ENCODE measurements around the gene MYO5C. TPM values are rescaled to one million over a fixed set of nuclear protein-coding genes. Genes with fewer than 3 reads are reported as not detected.

The MYO5C gene, protein sequence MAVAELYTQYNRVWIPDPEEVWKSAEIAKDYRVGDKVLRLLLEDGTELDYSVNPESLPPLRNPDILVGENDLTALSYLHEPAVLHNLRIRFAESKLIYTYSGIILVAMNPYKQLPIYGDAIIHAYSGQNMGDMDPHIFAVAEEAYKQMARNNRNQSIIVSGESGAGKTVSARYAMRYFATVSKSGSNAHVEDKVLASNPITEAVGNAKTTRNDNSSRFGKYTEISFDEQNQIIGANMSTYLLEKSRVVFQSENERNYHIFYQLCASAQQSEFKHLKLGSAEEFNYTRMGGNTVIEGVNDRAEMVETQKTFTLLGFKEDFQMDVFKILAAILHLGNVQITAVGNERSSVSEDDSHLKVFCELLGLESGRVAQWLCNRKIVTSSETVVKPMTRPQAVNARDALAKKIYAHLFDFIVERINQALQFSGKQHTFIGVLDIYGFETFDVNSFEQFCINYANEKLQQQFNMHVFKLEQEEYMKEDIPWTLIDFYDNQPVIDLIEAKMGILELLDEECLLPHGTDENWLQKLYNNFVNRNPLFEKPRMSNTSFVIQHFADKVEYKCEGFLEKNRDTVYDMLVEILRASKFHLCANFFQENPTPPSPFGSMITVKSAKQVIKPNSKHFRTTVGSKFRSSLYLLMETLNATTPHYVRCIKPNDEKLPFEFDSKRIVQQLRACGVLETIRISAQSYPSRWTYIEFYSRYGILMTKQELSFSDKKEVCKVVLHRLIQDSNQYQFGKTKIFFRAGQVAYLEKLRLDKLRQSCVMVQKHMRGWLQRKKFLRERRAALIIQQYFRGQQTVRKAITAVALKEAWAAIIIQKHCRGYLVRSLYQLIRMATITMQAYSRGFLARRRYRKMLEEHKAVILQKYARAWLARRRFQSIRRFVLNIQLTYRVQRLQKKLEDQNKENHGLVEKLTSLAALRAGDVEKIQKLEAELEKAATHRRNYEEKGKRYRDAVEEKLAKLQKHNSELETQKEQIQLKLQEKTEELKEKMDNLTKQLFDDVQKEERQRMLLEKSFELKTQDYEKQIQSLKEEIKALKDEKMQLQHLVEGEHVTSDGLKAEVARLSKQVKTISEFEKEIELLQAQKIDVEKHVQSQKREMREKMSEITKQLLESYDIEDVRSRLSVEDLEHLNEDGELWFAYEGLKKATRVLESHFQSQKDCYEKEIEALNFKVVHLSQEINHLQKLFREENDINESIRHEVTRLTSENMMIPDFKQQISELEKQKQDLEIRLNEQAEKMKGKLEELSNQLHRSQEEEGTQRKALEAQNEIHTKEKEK (N-terminal part only)
- 2.3 TPM for total RNA-seq
- long read RNA-seq, partial matches to known transcripts, result 1 of 1 reads
- long read RNA-seq, other reads (novel, unspliced or antisense), result 0 of 1 reads

DNA sequence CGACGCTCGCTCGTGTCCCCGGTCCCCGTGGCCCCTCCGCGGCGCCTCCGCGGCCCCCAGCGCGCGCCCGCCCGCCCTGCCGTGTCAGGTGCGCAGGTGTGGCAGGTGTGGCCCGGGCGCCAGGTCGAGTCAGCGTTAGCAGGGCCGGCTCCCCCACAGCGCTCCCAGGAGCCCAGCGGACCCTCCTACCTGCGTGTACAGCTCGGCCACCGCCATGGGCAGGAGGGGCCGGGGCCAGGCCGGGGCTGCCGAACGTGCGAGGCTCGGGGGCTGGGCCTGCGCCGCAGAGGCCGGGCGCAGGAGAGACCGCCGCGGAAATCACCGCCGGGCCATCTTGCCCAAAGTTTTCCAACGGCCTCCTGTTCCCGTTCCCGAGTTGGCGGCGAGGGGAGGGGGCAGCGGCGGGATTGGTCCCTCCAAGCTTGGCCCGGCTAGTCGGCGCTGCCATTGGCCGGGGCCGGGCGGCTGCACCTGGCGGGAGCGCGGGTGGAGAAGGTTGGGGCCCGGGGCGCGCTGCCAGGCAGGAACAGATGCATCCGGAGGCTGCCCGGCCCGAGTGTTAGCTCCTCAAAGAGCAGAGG, at the start of gene MYO5C:
Gene MYO5C, minus strand, starts transcription at position 384 of the 581 bp plus-strand sequence. Its CDS starts 168 bp downstream, at position 216.
- intact Hi-C loops (cut with DNase I), result no loop called here
- DNase-seq, result peak; percentile 89
- ATAC-seq (ENCODE audit: poor library complexity), result peak; percentile 95

- ATAC-seq (ENCODE audit: poor library complexity) (peak; percentile 87), DNase-seq (no peak)
- intact Hi-C loops (cut with DNase I), result no loop called here
Measured at GRCh38 chr15:52344592-52344991, 49.0 kb upstream of the MYO5C start.

GRCh38 chr15:52343831-52344230, 48.2 kb upstream of the MYO5C start:
- no peak for DNase-seq
- no peak for ATAC-seq (ENCODE audit: poor library complexity)
- intact Hi-C loops (cut with DNase I), result no loop called here

DNA sequence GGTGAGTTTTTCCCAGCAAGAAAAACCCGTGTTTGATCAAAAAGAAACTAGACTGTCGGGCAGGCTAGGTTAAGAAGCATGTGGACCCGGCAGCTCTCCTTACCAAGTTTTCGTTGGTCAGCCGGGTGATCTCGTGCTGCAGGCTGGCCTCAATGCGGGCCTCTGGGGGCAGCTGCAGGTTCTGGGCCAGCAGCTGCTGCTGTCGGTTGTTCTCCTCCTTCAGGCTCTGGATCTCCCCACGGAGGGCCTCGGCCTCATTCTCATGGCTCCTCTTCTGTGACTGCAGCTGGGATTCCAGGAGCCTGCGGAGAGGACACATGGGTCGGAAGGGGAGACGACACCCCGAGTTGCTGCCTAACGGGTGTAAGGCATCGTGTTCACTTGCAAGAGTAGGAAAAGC, 44.5 kb upstream of the MYO5C start:
- no peak for DNase-seq
- intact Hi-C loops (cut with DNase I), result no loop called here
- ATAC-seq (ENCODE audit: poor library complexity), result no peak

GRCh38 chr15:52338891-52339290, 43.3 kb upstream of the MYO5C start:
- intact Hi-C loops (cut with DNase I), result no loop called here
- DNase-seq (no peak), ATAC-seq (ENCODE audit: poor library complexity) (no peak)

GRCh38 chr15:52338058-52338457, 42.5 kb upstream of the MYO5C start:
- DNase-seq (no peak), ATAC-seq (ENCODE audit: poor library complexity) (peak; percentile 63)
- intact Hi-C loops (cut with DNase I), result no loop called here

GRCh38 chr15:52337198-52337853, 41.7 kb upstream of the MYO5C start:
- ATAC-seq (ENCODE audit: poor library complexity) (peak; percentile 61), DNase-seq (no peak)
- intact Hi-C loops (cut with DNase I), result no loop called here

DNA sequence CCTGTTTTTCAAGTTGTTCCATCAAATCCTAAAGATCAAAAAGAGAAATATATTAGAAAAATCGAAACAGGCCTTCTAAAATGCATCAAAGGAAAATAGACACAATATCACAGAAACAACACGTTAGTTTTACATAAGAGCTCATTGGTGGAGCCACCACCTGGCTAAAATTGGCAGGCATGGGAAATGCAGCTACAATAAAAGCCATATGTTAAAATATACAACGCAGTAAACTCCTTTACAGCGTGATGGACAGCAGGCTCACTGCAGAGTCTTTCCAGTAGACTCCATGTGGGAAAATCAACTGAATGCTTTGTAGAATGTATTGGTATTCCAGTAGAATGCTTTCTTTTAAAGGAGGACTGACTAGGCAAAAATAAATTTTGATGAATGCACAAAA, 40.9 kb upstream of the MYO5C start:
- ATAC-seq (ENCODE audit: poor library complexity) (no peak), DNase-seq (no peak)
- intact Hi-C loops (cut with DNase I), result no loop called here

GRCh38 chr15:52334491-52335160, 39.0 kb upstream of the MYO5C start:
- DNase-seq, result no peak
- ATAC-seq (ENCODE audit: poor library complexity), result no peak
- intact Hi-C loops (cut with DNase I), result no loop called here

DNA sequence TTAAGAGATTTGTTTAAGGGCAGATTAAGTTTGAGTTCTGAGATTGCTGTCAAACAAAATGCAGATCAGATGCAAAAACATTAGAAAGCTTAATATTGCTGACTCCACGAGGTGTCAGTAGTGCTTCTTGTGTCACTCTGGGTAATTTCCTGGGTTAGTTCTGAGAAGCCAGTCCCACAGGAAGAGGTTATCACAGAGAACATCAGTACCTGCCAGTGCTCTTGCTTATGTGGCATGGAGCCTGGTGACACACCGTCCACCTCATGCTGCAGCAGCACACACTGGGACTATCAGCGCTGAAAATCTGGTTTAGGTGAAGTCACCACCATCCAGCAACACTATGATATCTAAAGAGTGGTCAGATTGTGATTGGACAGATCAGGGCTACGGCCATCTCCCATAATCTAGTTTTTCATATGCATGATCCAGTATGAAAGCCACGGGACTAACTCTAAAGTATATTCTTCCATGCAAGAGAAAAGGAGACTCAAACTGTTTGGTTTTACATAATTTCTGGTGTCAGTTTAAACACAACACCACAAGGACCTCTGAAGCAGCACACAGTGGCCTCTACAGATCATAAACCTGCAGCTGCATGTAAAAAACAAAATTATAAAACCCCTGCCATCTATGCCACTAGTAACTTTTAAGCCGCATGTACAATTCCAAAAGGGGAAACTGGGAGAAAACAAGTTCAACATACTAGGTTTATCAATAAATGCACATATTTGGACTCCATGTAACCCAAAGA, 36.1 kb upstream of the MYO5C start:
- ATAC-seq (ENCODE audit: poor library complexity) (peak; percentile 60), DNase-seq (no peak)
- intact Hi-C loops (cut with DNase I), result no loop called here

- ATAC-seq (ENCODE audit: poor library complexity), result no peak
Measured at GRCh38 chr15:52329987-52330386, 34.4 kb upstream of the MYO5C start.

DNA sequence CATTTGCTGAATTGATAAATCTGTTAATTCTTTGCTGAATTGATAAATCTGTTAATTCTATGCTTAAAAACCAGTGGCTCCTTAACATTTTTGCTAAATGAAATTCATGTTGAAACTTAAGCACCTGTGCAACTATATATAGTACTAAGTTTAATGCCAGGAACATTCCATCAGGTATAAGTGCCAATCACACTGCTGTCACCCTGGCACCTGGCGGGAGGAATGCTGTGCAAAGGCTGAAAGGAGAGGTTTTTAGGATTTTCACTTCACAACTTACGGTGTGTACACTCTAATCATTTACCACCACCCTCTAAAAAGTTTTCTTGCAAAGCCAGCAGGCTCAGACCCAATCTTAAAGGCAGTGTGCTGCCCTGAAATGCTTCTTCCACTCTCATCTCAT, 33.5 kb upstream of the MYO5C start:
- intact Hi-C loops (cut with DNase I), result no loop called here
- ATAC-seq (ENCODE audit: poor library complexity), result no peak
- no peak for DNase-seq

More at GRCh38 chr15:52329987-52330386, 34.4 kb upstream of the MYO5C start:
- no peak for DNase-seq
- intact Hi-C loops (cut with DNase I), result no loop called here

DNA sequence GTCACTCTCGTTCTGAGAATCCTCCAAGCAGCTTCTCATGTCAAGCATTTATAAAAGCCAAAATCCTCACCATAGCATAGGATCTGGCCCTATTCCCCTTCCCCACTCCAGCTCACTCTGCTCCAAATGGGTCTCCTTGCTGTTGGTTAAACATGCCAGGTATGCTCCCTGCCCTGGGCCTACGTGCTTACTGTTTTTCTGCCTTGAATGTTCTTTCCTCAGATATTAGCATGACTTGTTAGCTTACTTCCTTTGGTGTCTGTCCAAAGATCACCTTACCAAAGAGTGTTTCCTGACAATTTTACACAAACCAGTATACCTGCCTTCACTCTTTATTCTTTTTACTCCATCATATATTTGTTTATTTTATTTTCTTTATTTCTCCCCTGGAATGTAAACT, 33.1 kb upstream of the MYO5C start:
- intact Hi-C loops (cut with DNase I), result no loop called here
- DNase-seq, result no peak
- no peak for ATAC-seq (ENCODE audit: poor library complexity)

DNA sequence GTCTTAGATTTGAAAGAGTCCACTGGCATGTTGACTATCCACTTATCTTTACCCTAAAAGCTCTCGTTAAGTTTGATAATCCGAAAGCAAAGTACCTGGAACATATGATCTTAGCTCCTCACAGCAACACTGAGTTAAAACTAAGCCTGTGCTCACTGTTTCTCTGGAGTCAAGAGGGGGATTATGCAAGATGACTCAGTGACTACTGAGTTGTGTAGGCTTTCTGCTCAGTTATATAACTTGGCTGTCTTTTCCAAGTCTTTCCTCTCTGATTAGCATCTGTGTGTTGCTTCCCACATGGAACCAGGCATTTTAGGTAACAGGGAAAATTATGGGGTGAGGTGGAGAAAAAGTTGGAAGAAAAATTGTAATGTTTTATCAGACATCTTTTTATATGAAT, 31.2 kb upstream of the MYO5C start:
- DNase-seq (no peak), ATAC-seq (ENCODE audit: poor library complexity) (no peak)
- intact Hi-C loops (cut with DNase I), result no loop called here

GRCh38 chr15:52324109-52324508, 28.5 kb upstream of the MYO5C start:
- intact Hi-C loops (cut with DNase I), result no loop called here
- ATAC-seq (ENCODE audit: poor library complexity) (no peak), DNase-seq (no peak)

DNA sequence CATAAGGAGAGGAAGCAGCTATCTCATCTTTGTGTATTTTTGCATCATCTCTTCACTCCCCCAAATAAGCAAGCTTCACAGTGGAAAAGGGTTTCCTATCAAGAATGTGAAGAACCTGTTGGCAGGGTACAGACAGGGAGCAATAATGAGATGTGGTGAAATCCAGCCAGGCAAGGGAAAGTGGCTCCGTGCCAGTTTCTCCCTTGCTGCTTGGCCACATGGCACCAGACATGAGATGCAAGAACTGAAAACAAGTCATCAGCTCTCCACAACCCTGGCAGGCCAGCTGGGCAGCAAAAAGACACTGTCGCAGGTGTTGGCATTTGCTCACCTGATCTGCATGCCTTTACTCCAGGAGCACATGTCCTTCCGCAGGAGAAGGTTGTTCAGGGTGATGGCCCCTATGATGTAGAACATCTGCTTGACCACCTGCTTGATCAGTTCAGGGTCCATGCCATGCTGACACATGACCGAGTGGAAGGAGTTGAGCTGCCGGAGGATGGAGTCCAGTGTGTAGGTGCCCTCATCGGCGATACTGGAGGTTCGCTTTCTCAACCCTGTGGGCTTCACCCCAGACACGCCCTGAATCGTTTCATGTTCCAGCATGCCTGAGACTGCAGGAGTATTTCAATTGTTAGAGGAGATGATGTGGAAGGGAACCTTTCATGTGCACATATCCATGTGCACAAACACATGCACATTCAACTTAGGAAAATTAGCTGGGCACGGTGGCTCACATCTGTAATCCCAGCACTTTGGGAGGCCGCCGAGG, 23.3 kb upstream of the MYO5C start:
- intact Hi-C loops (cut with DNase I), result no loop called here
- ATAC-seq (ENCODE audit: poor library complexity), result peak; percentile 97
- peak; percentile 76 for DNase-seq
